ENCODE measurements around the gene PEX11A.
"Not testable (repeated sequence)": the region's sequence is repeated elsewhere in the genome, so short reads cannot be mapped to it uniquely, and the experiment has no call there.

Gene PEX11A, protein sequence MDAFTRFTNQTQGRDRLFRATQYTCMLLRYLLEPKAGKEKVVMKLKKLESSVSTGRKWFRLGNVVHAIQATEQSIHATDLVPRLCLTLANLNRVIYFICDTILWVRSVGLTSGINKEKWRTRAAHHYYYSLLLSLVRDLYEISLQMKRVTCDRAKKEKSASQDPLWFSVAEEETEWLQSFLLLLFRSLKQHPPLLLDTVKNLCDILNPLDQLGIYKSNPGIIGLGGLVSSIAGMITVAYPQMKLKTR

GRCh38 chr15:89690276-89691218, at the start of gene PEX11A, which contains the start of gene WDR93:
Gene PEX11A, minus strand, starts transcription at chr15:89690754. Its CDS starts 122 bp downstream, at chr15:89690632.
Gene WDR93, plus strand, starts transcription at chr15:89690811. Its CDS starts 10,936 bp downstream, at chr15:89701747.
- peak; percentile 71 for DNase-seq

DNA sequence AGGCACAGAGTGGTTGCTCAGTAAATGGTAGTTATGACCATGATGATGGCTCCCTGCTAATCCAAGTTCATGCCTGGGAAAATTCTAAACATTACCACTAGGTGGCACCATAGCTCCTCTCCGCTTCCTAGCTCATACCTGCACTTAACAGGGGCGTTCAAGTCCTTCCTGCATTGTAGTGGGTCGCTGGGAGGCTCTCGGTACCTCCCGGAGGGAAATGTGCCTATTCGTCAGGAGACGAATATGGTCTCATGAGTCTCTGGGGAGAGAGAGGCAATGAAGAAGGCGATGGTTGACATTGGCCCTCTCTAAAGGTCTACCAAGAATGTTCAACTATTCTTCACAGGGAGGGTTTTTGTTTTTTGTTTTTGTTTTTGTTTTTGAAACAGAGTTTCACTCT, 49.6 kb upstream of the PEX11A start:
- peak; percentile 67 for DNase-seq

DNA sequence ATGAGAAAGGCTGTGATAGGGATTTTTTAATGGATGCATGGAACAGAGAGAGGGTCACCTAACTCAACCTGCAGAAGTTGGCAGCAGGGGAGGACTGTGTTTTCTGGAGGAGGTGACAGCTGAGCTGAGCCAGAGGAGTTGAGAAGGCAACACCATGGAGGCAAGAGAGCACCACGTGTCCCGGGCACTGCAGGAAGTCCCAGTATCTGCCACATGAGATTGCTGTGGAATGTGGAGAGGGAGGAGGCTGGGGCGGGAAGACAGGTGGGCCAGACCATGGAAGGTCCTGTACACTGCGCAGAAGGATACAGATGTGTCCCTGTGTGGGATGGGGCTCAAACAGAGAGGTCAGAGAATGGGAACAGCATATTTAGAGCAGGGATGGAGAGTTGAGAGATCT, 45.2 kb upstream of the PEX11A start:
- DNase-seq, result no peak

DNA sequence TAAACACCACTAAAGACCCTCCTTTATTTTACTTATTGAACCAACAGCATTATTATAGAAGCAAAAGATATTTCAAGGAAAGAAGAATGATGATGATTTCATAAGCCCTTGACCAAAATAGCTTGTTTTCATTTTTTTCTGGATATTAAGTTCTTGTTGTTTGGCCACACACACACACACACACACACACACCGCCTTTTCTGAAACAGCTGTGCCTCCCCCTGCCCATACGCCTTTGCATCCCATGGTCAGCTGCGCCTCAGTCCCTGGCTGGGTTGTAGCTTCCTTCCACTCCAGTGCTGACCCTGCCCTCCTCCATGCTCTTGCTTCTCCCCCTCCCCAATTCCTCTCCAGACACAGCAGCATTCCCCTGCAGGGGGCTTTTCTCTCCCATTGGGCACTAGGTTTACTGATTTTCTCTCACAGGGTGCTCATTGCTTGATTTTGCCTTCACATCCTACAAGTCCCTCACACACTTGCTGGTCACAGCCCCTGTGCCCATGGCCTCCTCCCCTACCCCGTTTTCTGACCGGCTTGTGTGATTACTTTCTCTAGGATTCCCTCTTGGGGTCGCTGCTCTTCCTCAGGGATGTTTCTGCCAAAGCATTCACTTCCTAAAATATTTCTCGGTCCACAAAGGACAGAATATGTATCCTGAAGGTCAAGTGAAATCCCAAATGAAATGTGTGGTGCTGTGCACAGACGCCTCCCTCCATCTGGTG, 42.1 kb upstream of the PEX11A start:
- DNase-seq, result no peak

DNA sequence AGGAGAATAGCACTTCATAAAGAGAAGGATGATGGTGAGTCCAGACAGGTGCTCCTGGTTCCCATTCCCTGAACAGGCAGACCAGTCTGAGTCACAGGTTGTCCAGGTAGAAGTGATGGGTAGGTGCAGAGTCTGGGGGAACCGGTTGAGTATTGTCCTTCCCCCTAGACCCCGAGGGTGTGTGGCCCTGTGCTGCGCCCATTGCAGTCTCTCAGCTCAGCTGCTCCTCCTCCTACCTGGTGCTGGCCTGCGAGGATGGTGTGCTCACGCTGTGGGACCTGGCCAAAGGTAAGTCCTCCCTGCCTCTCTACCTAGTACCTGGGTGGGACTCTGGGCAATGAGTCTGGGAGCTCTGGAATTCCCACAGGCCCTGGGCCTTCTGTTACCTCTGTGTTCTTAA, 40.7 kb upstream of the PEX11A start:
- DNase-seq, result no peak

- no peak for DNase-seq
Observed at GRCh38 chr15:89728254-89728653, 37.7 kb upstream of the PEX11A start.

- DNase-seq, result no peak
Observed at GRCh38 chr15:89725064-89725463, 34.5 kb upstream of the PEX11A start.

DNA sequence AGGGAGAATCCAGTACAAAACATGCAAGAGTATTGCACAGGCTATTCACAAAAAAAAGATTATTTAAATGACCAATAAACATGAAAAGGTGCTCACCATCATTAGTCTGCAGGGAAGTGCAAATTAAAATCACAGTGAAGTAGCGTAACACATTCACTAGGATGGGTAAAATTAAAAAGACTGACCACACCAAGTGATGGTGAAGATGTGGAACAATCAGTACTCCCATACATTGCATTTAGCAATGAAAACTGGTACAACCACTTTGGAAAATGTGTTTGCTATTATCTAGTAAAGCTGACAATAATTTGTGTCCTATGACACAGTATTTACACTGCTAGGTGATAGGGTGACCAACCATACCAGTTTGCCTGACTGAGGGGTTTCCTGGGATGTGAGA, 34.1 kb upstream of the PEX11A start:
- DNase-seq, result no peak

DNA sequence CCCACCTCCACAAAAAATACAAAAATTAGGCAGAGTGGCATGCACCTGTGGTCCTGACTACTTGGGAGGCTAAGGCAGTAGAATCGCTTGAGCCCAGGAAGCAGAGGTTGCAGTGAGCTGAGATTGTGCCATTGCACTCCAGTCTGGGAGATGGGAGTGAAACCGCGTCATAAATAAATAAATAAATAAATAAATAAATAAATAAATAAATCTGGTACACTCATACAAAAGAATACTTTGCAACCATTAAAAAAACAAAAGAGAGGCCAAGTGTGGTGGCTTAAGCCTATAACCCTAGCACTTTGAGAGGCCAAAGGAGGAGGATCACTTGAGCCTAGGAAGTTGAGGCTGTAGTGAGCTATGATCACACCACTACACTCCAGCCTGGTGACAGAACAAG, 32.5 kb upstream of the PEX11A start:
- DNase-seq, result no peak

GRCh38 chr15:89714775-89715174, 24.2 kb upstream of the PEX11A start:
- DNase-seq, result no peak

- peak; percentile 16 for DNase-seq
Observed at GRCh38 chr15:89707577-89707976, 17.0 kb upstream of the PEX11A start.

- DNase-seq, result no peak
Observed at GRCh38 chr15:89704411-89704810, 13.9 kb upstream of the PEX11A start.

DNA sequence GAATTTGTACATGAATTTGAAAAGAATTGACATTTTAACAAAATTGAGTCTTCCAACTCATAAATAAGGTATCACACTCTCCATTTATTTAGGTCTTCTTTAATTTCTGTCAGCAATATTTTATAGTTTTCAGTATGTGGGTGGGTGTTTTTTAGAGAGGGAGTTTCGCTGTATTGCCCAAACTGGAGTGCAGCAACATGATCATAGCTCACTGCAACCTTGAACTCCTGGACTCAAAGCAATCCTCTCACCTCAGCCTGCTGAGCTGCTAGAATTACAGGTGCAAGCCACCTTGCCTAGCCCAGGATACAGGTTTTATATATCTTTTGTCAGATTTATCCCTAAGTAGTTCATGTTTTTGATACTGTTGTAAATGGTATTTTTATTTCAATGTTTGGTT, 4.6 kb upstream of the PEX11A start:
- DNase-seq, result no peak

DNA sequence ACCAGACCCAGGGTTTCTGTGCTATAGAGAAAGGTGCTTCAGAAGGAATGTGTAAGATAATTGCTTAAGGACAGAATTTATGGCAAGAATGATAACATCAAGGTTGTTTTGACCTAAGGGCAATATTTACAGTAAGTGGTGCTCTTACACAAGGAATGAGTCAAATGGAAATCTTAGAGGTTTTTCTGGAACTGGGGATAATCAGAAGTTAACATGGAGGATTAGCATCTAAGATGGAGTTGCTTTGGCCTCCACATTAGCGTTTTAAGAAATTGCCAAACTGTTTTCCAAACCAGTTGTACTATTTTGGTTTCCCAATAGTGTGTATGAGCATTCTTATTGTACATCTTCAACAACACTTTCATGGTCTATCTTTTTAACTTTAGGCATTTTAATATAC, 3.1 kb upstream of the PEX11A start:
- DNase-seq, result no peak

DNA sequence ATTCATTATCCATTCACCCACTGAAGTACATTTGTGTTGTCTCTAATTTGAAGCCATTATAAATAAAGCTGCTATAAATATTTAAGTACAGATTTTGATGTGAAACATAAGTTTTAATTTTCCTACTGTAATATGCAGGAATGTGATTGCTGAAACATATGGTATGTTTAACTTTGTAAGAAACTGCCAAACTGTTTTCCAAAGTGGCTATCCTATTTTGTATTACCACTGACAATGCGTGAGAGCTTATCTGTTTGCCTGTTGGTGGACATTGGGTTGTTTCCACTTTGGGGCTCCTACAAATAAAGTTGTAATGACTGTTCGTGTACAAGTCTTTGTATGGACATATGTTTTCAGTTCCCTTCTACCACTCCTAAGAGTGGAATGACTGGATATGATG, 2.5 kb upstream of the PEX11A start:
- no peak for DNase-seq

- not testable (repeated sequence) for DNase-seq
Observed at GRCh38 chr15:89689930-89690275, 651 bp downstream of the PEX11A start.

DNA sequence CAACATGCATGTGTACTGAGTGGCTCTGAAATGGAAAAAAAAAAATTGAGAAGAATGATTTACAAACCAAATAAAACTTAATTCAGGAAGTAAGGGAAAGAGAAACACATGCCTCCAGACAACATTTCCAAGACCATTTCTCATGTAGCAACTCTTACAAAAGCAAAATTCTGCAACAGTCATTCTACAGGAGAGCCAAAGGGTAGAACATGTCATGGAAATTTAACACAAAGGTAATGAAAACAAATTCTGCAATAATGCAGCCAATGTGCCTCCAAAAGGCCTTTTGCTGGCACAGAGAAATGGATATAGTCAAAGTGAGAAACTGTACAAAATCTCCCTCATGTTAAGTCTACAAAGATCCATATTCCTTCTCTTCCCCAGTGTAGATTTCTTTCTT, 4.0 kb downstream of the PEX11A start:
- DNase-seq, result no peak

GRCh38 chr15:89685995-89686394, 4.6 kb downstream of the PEX11A start:
- no peak for DNase-seq

DNA sequence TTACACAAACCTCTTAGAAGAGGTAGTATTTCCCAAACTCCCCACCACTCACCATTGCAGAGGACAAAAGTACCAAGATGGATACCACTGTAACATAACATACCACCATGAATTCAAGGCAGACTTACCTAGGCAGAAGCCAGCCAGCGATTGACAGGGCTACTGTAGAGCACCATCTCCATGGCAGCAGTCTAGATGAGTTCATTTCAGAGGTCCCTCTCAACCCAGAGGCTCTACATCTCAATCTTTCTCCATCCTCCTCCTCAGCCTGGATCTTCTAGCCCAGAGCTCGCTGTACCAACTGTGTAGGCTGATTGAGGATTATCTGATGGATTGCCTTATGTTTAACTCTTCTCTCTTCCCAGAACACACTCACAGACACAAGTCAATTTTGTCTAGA, 9.4 kb downstream of the PEX11A start:
- no peak for DNase-seq

- DNase-seq, result peak; percentile 8
Observed at GRCh38 chr15:89680282-89680873, 10.2 kb downstream of the PEX11A start.

DNA sequence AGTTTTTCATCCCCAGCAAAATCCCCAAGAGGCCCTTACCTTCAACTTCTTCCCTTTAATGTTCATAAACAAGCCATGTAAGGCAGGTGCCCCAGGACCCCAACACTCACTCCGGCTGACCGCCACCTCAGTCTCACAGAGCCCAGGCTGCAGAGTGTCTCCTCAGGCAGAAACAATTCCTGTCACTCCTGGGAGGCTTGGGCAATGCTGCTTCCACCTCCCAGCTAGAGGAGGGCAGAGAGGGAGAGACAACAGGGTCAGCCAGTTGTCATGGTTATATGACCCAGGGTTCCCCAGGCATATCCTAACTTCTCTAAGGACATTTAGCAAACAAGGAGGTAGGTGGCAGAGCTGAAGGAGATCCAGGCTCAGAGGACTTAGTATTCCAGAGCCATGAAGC, 11.3 kb downstream of the PEX11A start, which contains the start of gene PLIN1:
Gene PLIN1, minus strand, starts transcription at position 156 of the 400 bp plus-strand sequence. CDS start 1,878 bp downstream, outside the sequence.
- no peak for DNase-seq

DNA sequence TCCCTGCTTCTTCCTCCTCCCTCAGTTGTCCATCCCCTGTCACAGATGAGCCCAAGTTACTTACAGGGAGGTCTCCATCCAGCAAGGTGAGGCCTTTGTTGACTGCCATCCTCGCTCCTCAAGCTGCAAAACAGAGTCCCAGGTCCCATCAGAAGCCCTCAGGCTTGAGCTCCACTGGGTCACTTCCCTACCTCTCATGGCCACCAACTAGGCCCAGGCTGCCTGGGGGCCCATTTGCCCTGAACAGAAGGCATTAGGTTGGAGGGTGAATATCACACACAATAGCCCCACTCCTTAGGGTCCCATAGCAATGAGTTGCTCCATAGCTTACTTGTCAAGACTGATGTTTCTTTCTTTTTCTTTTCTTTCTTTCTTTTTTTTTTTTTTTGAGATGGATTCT, 13.2 kb downstream of the PEX11A start:
- no peak for DNase-seq

DNA sequence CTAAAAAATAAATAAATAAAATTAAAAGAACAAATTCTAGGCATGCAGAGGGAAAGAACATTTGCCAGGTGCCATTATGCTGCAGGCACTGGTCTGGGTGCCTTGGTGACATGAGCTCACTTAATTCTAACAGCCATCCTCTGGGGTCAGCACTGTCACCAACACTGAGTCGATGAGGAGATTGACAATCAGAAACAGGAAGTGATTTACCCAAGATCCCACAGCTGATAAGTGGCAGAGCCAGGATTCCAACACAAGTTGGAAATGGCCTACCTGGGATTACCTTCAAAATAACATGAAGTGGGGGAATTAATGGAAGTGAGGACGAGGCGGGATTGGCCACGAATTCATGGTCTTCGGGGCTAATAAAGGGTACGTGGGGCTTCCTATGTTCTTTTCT, 14.9 kb downstream of the PEX11A start:
- no peak for DNase-seq
